GM20000 (cell line): Measurements from ENCODE around the gene GRIN1.

Experiments
- DNase-seq: peaks from one replicate; pipeline ENCODE4 v3.0.0; 2012; ENCODE audit warnings: low spot score
- TF ChIP-seq, protein P1 (sequence below): IDR thresholded peaks from 2 replicates; pipeline ENCODE4 v1.5.1; 2012; ENCODE audit warnings: mild to moderate bottlenecking, control low read depth; ENCODE audit errors: extremely low read depth, missing control alignments

Gene GRIN1

DNA sequence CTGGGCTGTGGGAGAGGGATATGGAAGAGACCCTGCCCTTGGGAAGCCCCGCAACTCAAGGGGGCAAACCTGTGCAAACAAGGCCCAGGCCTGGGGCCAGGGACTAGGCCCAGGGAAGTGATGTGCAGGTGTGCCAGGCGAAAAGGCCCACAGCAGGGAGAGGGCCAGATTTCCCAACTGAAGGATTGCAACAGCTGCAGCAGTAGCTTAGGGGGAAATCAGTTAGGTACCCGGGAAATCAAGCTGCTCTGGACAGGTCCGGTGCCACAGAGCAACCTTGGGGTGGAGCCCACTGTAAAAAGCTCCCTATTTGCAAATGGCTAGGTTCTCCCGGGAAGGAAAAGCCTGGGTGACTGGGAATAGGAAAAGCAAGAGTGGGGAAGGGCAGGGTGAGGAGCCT, 10.4 kb downstream of the GRIN1 start:
- TF ChIP-seq, protein P1, sequence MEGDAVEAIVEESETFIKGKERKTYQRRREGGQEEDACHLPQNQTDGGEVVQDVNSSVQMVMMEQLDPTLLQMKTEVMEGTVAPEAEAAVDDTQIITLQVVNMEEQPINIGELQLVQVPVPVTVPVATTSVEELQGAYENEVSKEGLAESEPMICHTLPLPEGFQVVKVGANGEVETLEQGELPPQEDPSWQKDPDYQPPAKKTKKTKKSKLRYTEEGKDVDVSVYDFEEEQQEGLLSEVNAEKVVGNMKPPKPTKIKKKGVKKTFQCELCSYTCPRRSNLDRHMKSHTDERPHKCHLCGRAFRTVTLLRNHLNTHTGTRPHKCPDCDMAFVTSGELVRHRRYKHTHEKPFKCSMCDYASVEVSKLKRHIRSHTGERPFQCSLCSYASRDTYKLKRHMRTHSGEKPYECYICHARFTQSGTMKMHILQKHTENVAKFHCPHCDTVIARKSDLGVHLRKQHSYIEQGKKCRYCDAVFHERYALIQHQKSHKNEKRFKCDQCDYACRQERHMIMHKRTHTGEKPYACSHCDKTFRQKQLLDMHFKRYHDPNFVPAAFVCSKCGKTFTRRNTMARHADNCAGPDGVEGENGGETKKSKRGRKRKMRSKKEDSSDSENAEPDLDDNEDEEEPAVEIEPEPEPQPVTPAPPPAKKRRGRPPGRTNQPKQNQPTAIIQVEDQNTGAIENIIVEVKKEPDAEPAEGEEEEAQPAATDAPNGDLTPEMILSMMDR: no peak
- DNase-seq: no peak

DNA sequence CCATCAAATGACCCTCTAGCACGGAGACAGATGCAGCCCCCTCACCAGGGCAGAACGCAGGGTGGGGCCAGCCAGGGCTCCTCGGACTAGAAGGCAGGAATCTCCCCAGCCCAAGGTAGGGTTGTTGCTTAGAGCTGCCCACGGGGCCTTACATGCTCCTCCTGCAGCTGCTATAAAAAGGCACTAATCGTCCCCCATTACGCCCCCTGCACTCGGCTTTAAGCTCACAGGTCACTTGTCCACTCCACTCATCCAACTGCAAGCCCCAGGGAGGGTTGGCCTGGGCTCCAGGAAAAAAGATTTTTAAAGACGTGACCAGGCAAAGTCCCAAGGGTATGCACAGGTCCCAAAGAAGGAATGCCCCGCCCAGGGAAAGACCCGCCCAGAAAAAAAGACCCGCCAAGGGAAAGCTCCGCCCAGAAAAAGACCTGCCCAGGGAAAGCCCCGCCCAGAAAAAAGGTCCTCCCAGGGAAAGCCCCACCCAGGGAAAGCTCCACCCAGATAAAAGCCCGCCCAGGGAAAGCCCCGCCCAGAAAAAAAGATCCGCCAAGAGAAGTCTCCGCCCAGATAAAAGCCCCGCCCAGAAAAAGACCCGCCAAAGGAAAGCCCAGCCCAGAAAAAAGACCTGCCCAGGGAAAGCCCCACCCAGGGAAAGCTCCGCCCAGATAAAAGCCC, 11.1 kb downstream of the GRIN1 start:
- TF ChIP-seq, protein P1: no peak
- DNase-seq: peak; percentile 94

DNA sequence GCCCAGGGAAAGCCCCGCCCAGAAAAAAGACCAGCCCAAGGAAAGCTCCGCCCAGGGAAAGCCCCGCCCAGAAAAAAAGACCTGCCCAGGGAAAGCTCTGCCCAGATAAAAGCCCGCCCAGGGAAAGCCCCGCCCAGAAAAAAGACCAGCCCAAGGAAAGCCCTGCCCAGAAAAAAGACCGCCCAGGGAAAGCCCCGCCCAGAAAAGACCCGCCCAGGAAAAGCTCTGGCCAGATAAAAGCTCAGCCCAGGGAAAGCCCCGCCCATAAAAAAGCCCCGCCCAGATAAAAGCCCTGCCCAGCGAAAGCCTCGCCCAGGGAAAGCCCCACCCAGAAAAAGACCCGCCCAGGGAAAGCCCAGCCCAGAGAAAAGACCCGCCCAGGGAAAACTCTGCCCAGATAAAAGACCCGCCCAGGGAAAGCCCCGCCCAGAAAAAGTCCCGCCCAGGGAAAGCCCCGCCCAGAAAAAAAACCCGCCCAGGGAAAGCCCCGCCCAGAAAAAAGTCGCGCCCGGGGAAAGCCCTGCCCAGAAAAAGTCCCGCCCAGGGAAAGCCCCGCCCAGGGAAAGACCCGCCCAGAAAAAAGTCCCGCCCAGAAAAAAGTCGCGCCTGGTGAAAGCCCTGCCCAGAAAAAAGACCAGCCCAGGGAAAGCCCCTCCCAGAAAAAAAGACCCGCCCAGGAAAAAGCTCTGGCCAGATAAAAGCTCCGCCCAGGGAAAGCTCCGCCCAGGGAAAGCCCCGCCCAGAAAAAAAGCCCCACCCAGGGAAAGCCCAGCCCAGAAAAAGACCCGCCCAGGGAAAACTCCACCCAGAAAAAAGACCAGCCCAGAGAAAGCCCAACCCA, 11.9 kb downstream of the GRIN1 start:
- TF ChIP-seq, protein P1: no peak

DNA sequence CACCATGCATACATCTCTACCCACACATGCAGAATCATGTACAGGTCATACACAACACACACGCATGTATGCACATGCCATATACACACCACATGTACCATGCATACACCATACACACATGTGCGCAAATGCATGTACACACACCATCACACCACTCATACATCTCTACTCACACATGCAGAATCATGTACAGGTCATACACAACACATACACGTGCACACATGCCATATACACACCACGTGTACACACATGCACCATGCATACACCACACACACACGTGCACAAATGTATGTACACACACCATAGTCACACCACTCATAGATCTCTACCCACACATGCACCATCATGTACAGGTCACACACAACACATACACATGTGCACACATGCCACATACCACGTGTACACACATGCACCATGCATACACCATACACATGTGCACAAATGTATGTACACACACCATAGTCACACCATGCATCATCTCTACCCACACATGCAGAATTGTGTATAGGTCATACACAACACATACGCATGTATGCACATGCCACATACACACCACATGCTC, 14.0 kb downstream of the GRIN1 start:
- no peak for DNase-seq
- TF ChIP-seq, protein P1: no peak

More for the DNA sequence above, 11.9 kb downstream of the GRIN1 start:
- DNase-seq: peak; percentile 91

DNA sequence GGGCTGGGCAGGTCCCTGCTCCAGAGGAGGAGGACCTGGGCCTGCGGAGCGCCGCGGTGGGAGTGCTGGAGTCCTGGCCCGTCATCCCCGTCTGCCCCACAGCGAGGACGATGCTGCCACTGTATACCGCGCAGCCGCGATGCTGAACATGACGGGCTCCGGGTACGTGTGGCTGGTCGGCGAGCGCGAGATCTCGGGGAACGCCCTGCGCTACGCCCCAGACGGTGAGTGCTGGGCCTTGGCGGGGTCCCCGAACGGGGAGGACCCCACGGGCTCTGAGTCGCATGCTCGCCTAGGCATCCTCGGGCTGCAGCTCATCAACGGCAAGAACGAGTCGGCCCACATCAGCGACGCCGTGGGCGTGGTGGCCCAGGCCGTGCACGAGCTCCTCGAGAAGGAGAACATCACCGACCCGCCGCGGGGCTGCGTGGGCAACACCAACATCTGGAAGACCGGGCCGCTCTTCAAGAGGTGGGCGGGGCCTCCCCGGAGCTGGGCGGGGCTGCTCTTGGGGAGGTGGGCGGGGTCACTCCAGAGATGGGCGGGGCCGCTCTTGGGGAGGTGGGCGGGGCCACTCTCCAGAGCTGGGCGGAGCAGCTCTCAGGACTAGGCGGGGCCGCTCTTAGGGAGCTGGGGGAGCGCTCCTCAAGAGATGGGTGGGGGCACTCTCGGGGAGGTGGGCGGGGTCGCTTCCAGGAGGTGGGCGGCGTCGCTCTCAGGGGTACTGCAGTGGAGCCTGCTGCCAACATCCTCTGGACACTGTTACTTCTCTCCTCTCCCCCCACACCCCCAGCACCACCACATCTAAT, 17.8 kb downstream of the GRIN1 start:
- TF ChIP-seq, protein P1: no peak
- peak; percentile 87 for DNase-seq

DNA sequence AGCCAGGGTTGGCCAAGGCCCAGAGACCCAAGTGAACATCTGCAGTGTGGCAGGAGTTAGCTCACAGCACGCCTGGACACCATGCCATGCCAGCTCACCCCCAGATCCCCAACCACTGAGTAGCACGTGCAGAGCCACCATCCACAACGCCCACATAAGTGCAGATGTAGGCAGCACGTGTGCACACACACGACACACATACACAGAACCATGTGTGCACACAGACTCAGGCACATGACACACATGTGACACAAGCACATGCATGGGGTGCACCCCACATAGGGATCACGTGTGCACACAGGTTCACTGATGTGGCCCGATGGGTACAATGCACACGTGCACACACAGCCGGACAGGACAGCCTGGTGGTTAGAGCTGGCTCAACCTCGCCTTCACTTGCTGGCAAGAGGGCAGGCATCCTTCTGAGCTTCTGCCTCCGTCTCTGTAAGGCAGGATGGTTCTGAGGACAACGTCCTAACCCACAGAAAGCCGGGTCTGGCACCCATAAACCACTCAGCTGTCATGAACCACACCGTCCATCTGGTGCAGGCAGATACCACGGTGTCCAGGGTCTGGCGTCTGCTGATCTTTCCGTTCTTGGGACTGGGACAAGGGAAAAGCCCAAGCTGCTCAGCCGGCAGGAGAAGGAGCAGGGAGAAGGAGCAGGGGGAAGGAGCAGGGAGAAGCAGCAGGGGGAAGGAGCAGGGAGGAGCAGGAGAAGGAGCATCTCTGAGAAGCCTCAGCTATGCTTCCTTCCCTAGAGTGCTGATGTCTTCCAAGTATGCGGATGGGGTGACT, 18.9 kb downstream of the GRIN1 start:
- DNase-seq: no peak
- TF ChIP-seq, protein P1: no peak
